IMR-90 (cell line): ENCODE measurements around the gene ZNF827. TPM values are rescaled to one million over a fixed set of nuclear protein-coding genes. Genes with fewer than 3 reads are reported as not detected.

Experiments used
- ATAC-seq: fragments of 200-7000 bp; cut with Tn5 transposase; 2 replicates; pipeline ENCODE4 v1.9.1; 2020; ENCODE audit warnings: low read depth, mild to moderate bottlenecking, moderate library complexity
- BruUV-seq: library from RNA; stranded (reverse); fragments of 400-500 nt; replicated peaks from 2 replicates; lab custom pipeline; 2021; lab: Mats Ljungman, UMichigan
- CTCF ChIA-PET: fragments of 300-600 bp; formaldehyde crosslinking; extraction: SDS; loops from one replicate; lab custom pipeline; 2021; ENCODE audit warnings: antibody characterized with exemption; lab: Yijun Ruan, JAX
- POLR2A ChIA-PET: fragments of 300-600 bp; sonication (Branson Sonifier 250); formaldehyde crosslinking; loops from one replicate; lab custom pipeline; 2022; ENCODE audit warnings: antibody characterized with exemption; ENCODE audit not compliant: unreplicated experiment; lab: Charles Lee
- DNase-seq: peaks from one replicate; pipeline ENCODE4 v3.0.0; 2013
- H2AFZ ChIP-seq: replicated peaks from 2 replicates; pipeline ENCODE3; 2013; ENCODE audit warnings: low read length, mild to moderate bottlenecking; ENCODE audit not compliant: poor library complexity
- H2AK5ac ChIP-seq: 2 replicates; pipeline ENCODE4 v1.6.1; 2013; ENCODE audit warnings: low read depth, low read length, inconsistent platforms
- H2AK9ac ChIP-seq: replicated peaks from 2 replicates; pipeline ENCODE3; 2013; ENCODE audit warnings: mild to moderate bottlenecking, low read depth, low read length, moderate library complexity; ENCODE audit not compliant: poor library complexity
- H2BK120ac ChIP-seq: 2 replicates; pipeline ENCODE4 v1.6.1; 2013; ENCODE audit warnings: low read depth, low read length, inconsistent platforms
- H2BK15ac ChIP-seq: 3 replicates; pipeline ENCODE4 v1.6.1; 2013; ENCODE audit warnings: low read depth, low read length, inconsistent platforms
- H2BK20ac ChIP-seq: 2 replicates; pipeline ENCODE4 v1.6.1; 2013; ENCODE audit warnings: low read depth, mild to moderate bottlenecking, inconsistent platforms, low read length, moderate library complexity
- H2BK5ac ChIP-seq: 2 replicates; pipeline ENCODE4 v1.6.1; 2013; ENCODE audit warnings: mild to moderate bottlenecking, low read depth, low read length, inconsistent platforms; ENCODE audit not compliant: poor library complexity, severe bottlenecking
- H3K14ac ChIP-seq: replicated peaks from 2 replicates; pipeline ENCODE4 v1.6.1; 2013; ENCODE audit warnings: low read depth, low read length, inconsistent platforms
- H3K18ac ChIP-seq: 2 replicates; pipeline ENCODE4 v1.6.1; 2013; ENCODE audit warnings: low read depth, low read length, control low read depth
- H3K23ac ChIP-seq: 2 replicates; pipeline ENCODE4 v1.6.1; 2013; ENCODE audit warnings: low read depth, low read length, inconsistent platforms
- H3K27ac ChIP-seq: 2 replicates; pipeline ENCODE4 v1.5.1; 2013; ENCODE audit warnings: mild to moderate bottlenecking, control low read depth, low read length; ENCODE audit not compliant: insufficient read depth
- H3K27me3 ChIP-seq: 2 replicates; pipeline ENCODE4 v1.6.1; 2013; ENCODE audit warnings: low read length; ENCODE audit not compliant: control insufficient read depth, insufficient read depth
- H3K36me3 ChIP-seq: 2 replicates; pipeline ENCODE4 v1.6.1; 2013; ENCODE audit warnings: low read length, mixed read lengths; ENCODE audit not compliant: control insufficient read depth, insufficient read depth
- H3K4ac ChIP-seq: 2 replicates; pipeline ENCODE4 v1.6.1; 2013; ENCODE audit warnings: low read depth, low read length, inconsistent platforms
- H3K4me1 ChIP-seq: 2 replicates; pipeline ENCODE4 v1.6.1; 2013; ENCODE audit warnings: low read length, mixed read lengths; ENCODE audit not compliant: control insufficient read depth, insufficient read depth
- H3K4me2 ChIP-seq: 2 replicates; pipeline ENCODE4 v1.6.1; 2013; ENCODE audit warnings: low read depth, mild to moderate bottlenecking, control low read depth, low read length, moderate library complexity
- H3K4me3 ChIP-seq: 2 replicates; pipeline ENCODE4 v1.5.1; 2013; ENCODE audit warnings: low read depth, mild to moderate bottlenecking, control low read depth, low read length, moderate library complexity; ENCODE audit not compliant: insufficient read depth
- H3K56ac ChIP-seq: 2 replicates; pipeline ENCODE4 v1.6.1; 2013; ENCODE audit warnings: low read length, inconsistent platforms; ENCODE audit not compliant: insufficient read depth; ENCODE audit errors: extremely low read depth
- H3K79me1 ChIP-seq, 2 experiments: 2 replicates each; pipeline ENCODE4 v1.6.1; 2013; ENCODE audit warnings: low read length in 2 of 2, inconsistent platforms in 1 of 2, low read depth in 1 of 2
- H3K9ac ChIP-seq: 2 replicates; pipeline ENCODE4 v1.6.1; 2013; ENCODE audit warnings: low read depth, low read length, control low read depth
- H3K9me1 ChIP-seq: 2 replicates; pipeline ENCODE4 v1.6.1; 2013; ENCODE audit warnings: low read length, inconsistent platforms; ENCODE audit not compliant: insufficient read depth
- H3K9me3 ChIP-seq: 2 replicates; pipeline ENCODE4 v1.6.1; 2013; ENCODE audit warnings: low read length; ENCODE audit not compliant: control insufficient read depth, insufficient read depth
- H4K20me1 ChIP-seq: 2 replicates; pipeline ENCODE4 v1.6.1; 2013; ENCODE audit warnings: low read length, inconsistent platforms; ENCODE audit not compliant: insufficient read depth
- H4K5ac ChIP-seq: 2 replicates; pipeline ENCODE4 v1.6.1; 2013; ENCODE audit warnings: mild to moderate bottlenecking, low read depth, low read length, control low read depth
- H4K8ac ChIP-seq, 2 experiments: 2 replicates each; pipeline ENCODE4 v1.6.1; 2013; ENCODE audit warnings: low read depth in 2 of 2, low read length in 2 of 2, control low read depth in 1 of 2, inconsistent platforms in 1 of 2
- H4K91ac ChIP-seq: 2 replicates; pipeline ENCODE4 v1.6.1; 2013; ENCODE audit warnings: low read depth, low read length, inconsistent platforms; ENCODE audit not compliant: insufficient read depth
- BHLHE40 ChIP-seq: fragments of 150-350 bp; IDR thresholded peaks from 2 replicates; pipeline ENCODE4 v1.6.1; 2016; ENCODE audit warnings: mild to moderate bottlenecking, low read depth, low read length
- CHD1 ChIP-seq: IDR thresholded peaks from 2 replicates; pipeline ENCODE4 v1.6.1; 2012; ENCODE audit warnings: low read depth, low read length, improper control_type of control experiment
- CTCF ChIP-seq: conservative IDR thresholded peaks from 2 replicates; pipeline ENCODE4 v1.5.1; 2012; ENCODE audit warnings: mild to moderate bottlenecking, low read depth, low read length, improper control_type of control experiment
- FOS ChIP-seq: fragments of 150-350 bp; IDR thresholded peaks from 2 replicates; pipeline ENCODE4 v1.6.1; 2016; ENCODE audit warnings: low read depth, low read length
- MAFK ChIP-seq: IDR thresholded peaks from 2 replicates; pipeline ENCODE4 v1.6.1; 2012; ENCODE audit warnings: low read depth, low read length, improper control_type of control experiment
- MAZ ChIP-seq: IDR thresholded peaks from 2 replicates; pipeline ENCODE4 v1.6.1; 2012; ENCODE audit warnings: low read depth, mild to moderate bottlenecking, low read length, improper control_type of control experiment, moderate library complexity, borderline replicate concordance
- MXI1 ChIP-seq: IDR thresholded peaks from 2 replicates; pipeline ENCODE4 v1.6.1; 2012; ENCODE audit warnings: low read depth, mild to moderate bottlenecking, low read length, moderate library complexity, borderline replicate concordance
- NFE2L2 ChIP-seq: fragments of 150-350 bp; IDR thresholded peaks from 2 replicates; pipeline ENCODE4 v1.6.1; 2016; ENCODE audit warnings: low read depth, mild to moderate bottlenecking, low read length
- POLR2A ChIP-seq: IDR thresholded peaks from 2 replicates; pipeline ENCODE4 v1.6.1; 2012; ENCODE audit warnings: mild to moderate bottlenecking, low read depth, low read length
- RAD21 ChIP-seq: IDR thresholded peaks from 2 replicates; pipeline ENCODE4 v1.6.1; 2012; ENCODE audit warnings: low read length, improper control_type of control experiment
- RCOR1 ChIP-seq: IDR thresholded peaks from 2 replicates; pipeline ENCODE4 v1.6.1; 2012; ENCODE audit warnings: mild to moderate bottlenecking, low read length, improper control_type of control experiment; ENCODE audit not compliant: insufficient replicate concordance
- RFX5 ChIP-seq: IDR thresholded peaks from 2 replicates; pipeline ENCODE4 v1.8.0; 2012; ENCODE audit warnings: low read depth, mild to moderate bottlenecking, low read length, moderate library complexity
- WGBS, 2 experiments: methylation state at CpG; one replicate each; pipeline versions ENCODE4 v1.1.5 to v1.1.7; 2013; ENCODE audit warnings: missing lambda C conversion rate in 2 of 2; ENCODE audit not compliant: insufficient read length in 1 of 2; ENCODE audit errors: extremely low coverage in 2 of 2; 5-methylcytosine and 5-hydroxymethylcytosine counted together
- dilution Hi-C: fragments of 300-500 bp; cut with HindIII; formaldehyde crosslinking; loops from one replicate; pipeline ENCODE4 v1.14.3; 2018; ENCODE audit warnings: low sequenced_read_pairs; ENCODE audit not compliant: unreplicated experiment
- in situ Hi-C: fragments of 300-500 bp; cut with MboI; formaldehyde crosslinking; loops from 3 replicates; pipeline ENCODE4 v1.14.3; 2019; ENCODE audit warnings: low sequenced_read_pairs, inconsistent platforms, mixed read lengths
- intact Hi-C: fragments of 100-400 bp; cut with micrococcal nuclease; formaldehyde crosslinking; loops from 2 replicates; pipeline ENCODE4 v1.10.0; 2022
- polyA plus RNA-seq, 3 experiments: library from polyadenylated mRNA; depleted of rRNA; stranded (reverse); fragments of >200 nt; gene quantifications; 2 replicates each; pipeline ENCODE4 v1.2.3, GENCODE V29; 2012; ENCODE audit warnings: low replicate concordance in 1 of 3
- total RNA-seq: library from RNA; depleted of rRNA; stranded (reverse); fragments of >200 nt; gene quantifications from 2 replicates; pipeline ENCODE4 v1.2.3, GENCODE V29; 2012
- TF ChIP-seq, protein P1 (sequence below): fragments of 150-350 bp; IDR thresholded peaks from 2 replicates; pipeline ENCODE4 v1.6.1; 2016; ENCODE audit warnings: low read depth, mild to moderate bottlenecking, low read length, moderate library complexity, borderline replicate concordance
- TF ChIP-seq, protein P2 (sequence below): fragments of 150-350 bp; IDR thresholded peaks from 2 replicates; pipeline ENCODE4 v1.6.1; 2017; ENCODE audit warnings: mild to moderate bottlenecking, antibody characterized with exemption, low read length, low read depth

Gene ZNF827
- total and polyA plus RNA-seq, 2 of the 4 experiments (the other 2 are of a cell fraction), result 6.6 to 31.7 TPM

DNA sequence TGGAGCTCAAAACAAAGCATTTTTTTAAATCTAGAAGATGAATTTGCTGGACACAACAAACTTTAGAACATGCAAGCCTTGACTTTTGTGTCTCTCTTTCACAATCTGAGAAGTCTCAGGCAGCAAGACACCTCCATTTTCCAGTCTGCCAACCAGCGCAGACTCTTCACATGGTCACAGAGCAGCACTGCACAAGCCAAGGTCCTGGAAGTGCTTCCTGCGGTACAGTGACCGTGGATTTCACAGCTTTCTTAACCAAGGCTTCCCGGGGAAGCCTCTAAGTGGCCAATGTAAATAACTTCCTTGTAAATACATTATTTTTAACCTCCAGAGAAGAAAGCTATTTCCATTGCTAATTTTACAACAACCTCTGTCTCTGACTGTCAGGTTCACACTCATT lies 31.2 kb downstream of the ZNF827 start:
- DNase-seq, result no peak

More for the DNA sequence above, 31.2 kb downstream of the ZNF827 start:
- intact Hi-C loops, result no loop called here
- CTCF ChIA-PET, result no interaction called here
- H2AK5ac ChIP-seq, result no peak overlapping the region
- ATAC-seq, result peak; percentile 36
- BruUV-seq, result no TSS peak
- POLR2A ChIA-PET, result no interaction called here
- no peak overlapping the region for H3K9ac ChIP-seq
- 75% methylated on average over 4 of the region's 4 CpGs; no CpG with 5 or more reads in 1 of the 2 experiments for WGBS, 2 experiments
- peaks cover 13% of the 10 kb centered on the region for H3K4me1 ChIP-seq
- no peak overlapping the region for H2BK15ac ChIP-seq
- peaks cover 5% of the 10 kb centered on the region for H3K36me3 ChIP-seq
- H2AFZ ChIP-seq, result no peak overlapping the region
- H4K8ac ChIP-seq, result no peak overlapping the region
- dilution Hi-C loops, result no loop called here
- no peak overlapping the region for H2BK120ac ChIP-seq
- no peaks in the 10 kb centered on the region for H3K9me3 ChIP-seq
- in situ Hi-C loops, result no loop called here
- H3K4me2 ChIP-seq, result peak overlapping the region; percentile 79
- H4K91ac ChIP-seq, result no peak overlapping the region
- no peak overlapping the region for H3K4me3 ChIP-seq
- H3K56ac ChIP-seq, result no peak overlapping the region
- H3K4ac ChIP-seq, result no peak overlapping the region
- no peak for TF ChIP-seq NFE2L2
- no peak for TF ChIP-seq MAFK
- TF ChIP-seq RAD21, result no peak
- no peak for TF ChIP-seq POLR2A
- no peak for TF ChIP-seq MXI1
- TF ChIP-seq RCOR1, result no peak
- no peak for TF ChIP-seq FOS
- TF ChIP-seq, protein P1, sequence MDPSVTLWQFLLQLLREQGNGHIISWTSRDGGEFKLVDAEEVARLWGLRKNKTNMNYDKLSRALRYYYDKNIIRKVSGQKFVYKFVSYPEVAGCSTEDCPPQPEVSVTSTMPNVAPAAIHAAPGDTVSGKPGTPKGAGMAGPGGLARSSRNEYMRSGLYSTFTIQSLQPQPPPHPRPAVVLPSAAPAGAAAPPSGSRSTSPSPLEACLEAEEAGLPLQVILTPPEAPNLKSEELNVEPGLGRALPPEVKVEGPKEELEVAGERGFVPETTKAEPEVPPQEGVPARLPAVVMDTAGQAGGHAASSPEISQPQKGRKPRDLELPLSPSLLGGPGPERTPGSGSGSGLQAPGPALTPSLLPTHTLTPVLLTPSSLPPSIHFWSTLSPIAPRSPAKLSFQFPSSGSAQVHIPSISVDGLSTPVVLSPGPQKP, result no peak
- no peak for TF ChIP-seq CTCF
- TF ChIP-seq MAZ, result no peak
- TF ChIP-seq, protein P2, sequence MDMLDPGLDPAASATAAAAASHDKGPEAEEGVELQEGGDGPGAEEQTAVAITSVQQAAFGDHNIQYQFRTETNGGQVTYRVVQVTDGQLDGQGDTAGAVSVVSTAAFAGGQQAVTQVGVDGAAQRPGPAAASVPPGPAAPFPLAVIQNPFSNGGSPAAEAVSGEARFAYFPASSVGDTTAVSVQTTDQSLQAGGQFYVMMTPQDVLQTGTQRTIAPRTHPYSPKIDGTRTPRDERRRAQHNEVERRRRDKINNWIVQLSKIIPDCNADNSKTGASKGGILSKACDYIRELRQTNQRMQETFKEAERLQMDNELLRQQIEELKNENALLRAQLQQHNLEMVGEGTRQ, result no peak
- TF ChIP-seq CHD1, result no peak
- TF ChIP-seq RFX5, result no peak
- TF ChIP-seq BHLHE40, result no peak
- H2AK9ac ChIP-seq, result no peak overlapping the region
- no peak overlapping the region for H2BK20ac ChIP-seq
- H3K14ac ChIP-seq, result 0 out of 2 replicates have a peak overlapping the region, but pooled peaks have one; percentile 35
- H3K79me1 ChIP-seq, result peaks cover 40 to 72% of the 10 kb centered on the region in 2 experiments
- H3K18ac ChIP-seq, result peak overlapping the region; percentile 76
- H3K27me3 ChIP-seq, result no peaks in the 10 kb centered on the region
- H3K9me1 ChIP-seq, result peaks cover 18% of the 10 kb centered on the region
- H3K27ac ChIP-seq, result no peak overlapping the region; the same call in 1 of the 2 replicates
- H4K5ac ChIP-seq, result no peak overlapping the region; the same call in 1 of the 2 replicates
- no peak overlapping the region for H2BK5ac ChIP-seq
- peaks cover 25% of the 10 kb centered on the region for H4K20me1 ChIP-seq
- H3K23ac ChIP-seq, result no peak overlapping the region
